CD14-positive monocyte (primary cell): ENCODE results near the gene DLK1. TPM values are rescaled to one million over a fixed set of nuclear protein-coding genes. Genes with fewer than 3 reads are reported as not detected.

Source experiments
- DNase-seq, 3 donors: peaks; one replicate each; pipeline ENCODE4 v3.0.0-alpha.2; 2011 to 2022
- H2AFZ ChIP-seq: 2 replicates; pipeline ENCODE4 v1.6.0; 2012; ENCODE audit warnings: mild to moderate bottlenecking, low read depth, low read length, inconsistent platforms; ENCODE audit not compliant: insufficient read depth, poor library complexity, severe bottlenecking
- H3K27ac ChIP-seq, 2 donors: 1 replicate in 1 of 2; 2 replicates in 1 of 2; pipeline ENCODE4 v1.5.1; 2012 to 2013; ENCODE audit warnings: low read length in 2 of 2, control low read depth in 1 of 2, inconsistent platforms in 1 of 2, low read depth in 1 of 2, mild to moderate bottlenecking in 1 of 2
- H3K27me3 ChIP-seq, 2 donors: one replicate each; pipeline versions ENCODE4 v1.6.0 to v1.6.1; 2011 to 2013; ENCODE audit warnings: low read length in 2 of 2; ENCODE audit not compliant: control insufficient read depth in 2 of 2, insufficient read depth in 2 of 2
- H3K36me3 ChIP-seq, 2 donors: replicated peaks in 1 of 2; 1 replicate in 1 of 2; 2 replicates in 1 of 2; pipeline versions ENCODE4 v1.5.1 to v1.6.1; 2012 to 2013; ENCODE audit warnings: low read length in 2 of 2, control low read depth in 1 of 2, inconsistent platforms in 1 of 2, mild to moderate bottlenecking in 1 of 2; ENCODE audit not compliant: insufficient read depth in 2 of 2, control insufficient read depth in 1 of 2
- H3K4me1 ChIP-seq, 2 donors: 1 replicate in 1 of 2; 2 replicates in 1 of 2; pipeline versions ENCODE4 v1.5.1 to v1.6.1; 2012 to 2013; ENCODE audit warnings: low read length in 2 of 2, control low read depth in 1 of 2, inconsistent platforms in 1 of 2, mild to moderate bottlenecking in 1 of 2, moderate library complexity in 1 of 2; ENCODE audit not compliant: insufficient read depth in 2 of 2, control insufficient read depth in 1 of 2
- H3K4me2 ChIP-seq: replicated peaks from 2 replicates; pipeline ENCODE3; 2012; ENCODE audit warnings: low read length, moderate library complexity, mild to moderate bottlenecking; ENCODE audit not compliant: poor library complexity, severe bottlenecking; ENCODE audit errors: extremely low read depth
- H3K4me3 ChIP-seq, 3 experiments: fragments of 200-600 bp in 1 of 3; sonication (generic) in 1 of 3; replicated peaks in 1 of 3; 1 replicate in 2 of 3; 2 replicates in 1 of 3; pipeline ENCODE4 v1.5.1; 2011 to 2013; ENCODE audit warnings: low read length in 3 of 3, mild to moderate bottlenecking in 3 of 3, control low read depth in 2 of 3, low read depth in 2 of 3, inconsistent platforms in 1 of 3, moderate library complexity in 1 of 3
- H3K79me2 ChIP-seq: 2 replicates; pipeline ENCODE4 v1.6.0; 2012; ENCODE audit warnings: mild to moderate bottlenecking, control low read depth, inconsistent platforms, low read length, moderate library complexity; ENCODE audit not compliant: insufficient read depth
- H3K9ac ChIP-seq: 2 replicates; pipeline ENCODE4 v1.6.0; 2017; ENCODE audit warnings: low read length, mild to moderate bottlenecking; ENCODE audit not compliant: insufficient read depth, poor library complexity, severe bottlenecking
- H3K9me3 ChIP-seq, 2 donors: replicated peaks in 1 of 2; 1 replicate in 1 of 2; 2 replicates in 1 of 2; pipeline versions ENCODE4 v1.5.1 to v1.6.1; 2012 to 2013; ENCODE audit warnings: low read length in 2 of 2, control low read depth in 1 of 2; ENCODE audit not compliant: control insufficient read depth in 1 of 2, insufficient read depth in 1 of 2
- H4K20me1 ChIP-seq: 2 replicates; pipeline ENCODE4 v1.6.0; 2012; ENCODE audit warnings: mild to moderate bottlenecking, low read length, control low read depth, moderate library complexity; ENCODE audit not compliant: insufficient read depth
- H3K27ac Mint-ChIP-seq, 7 donors: one replicate each; pipeline ENCODE4 v1.8.0; 2020; ENCODE audit warnings: mild to moderate bottlenecking in 7 of 7, mixed read lengths in 7 of 7, moderate library complexity in 6 of 7, inconsistent platforms in 2 of 7
- H3K27me3 Mint-ChIP-seq, 3 donors: one replicate each; pipeline ENCODE4 v1.8.0; 2021 to 2022; ENCODE audit warnings: low read depth in 3 of 3, mild to moderate bottlenecking in 3 of 3, mixed read lengths in 3 of 3, moderate library complexity in 3 of 3, inconsistent platforms in 1 of 3
- H3K36me3 Mint-ChIP-seq, 2 donors: one replicate each; pipeline ENCODE4 v1.8.0; 2020; ENCODE audit warnings: mixed read lengths in 2 of 2, inconsistent platforms in 1 of 2, mild to moderate bottlenecking in 1 of 2
- H3K4me1 Mint-ChIP-seq: one replicate; pipeline ENCODE4 v1.8.0; 2020; ENCODE audit warnings: mild to moderate bottlenecking, mixed read lengths
- H3K4me3 Mint-ChIP-seq, 2 donors: one replicate each; pipeline ENCODE4 v1.8.0; 2020; ENCODE audit warnings: mild to moderate bottlenecking in 2 of 2, mixed read lengths in 2 of 2, moderate library complexity in 1 of 2
- H3K9me3 Mint-ChIP-seq, 7 donors: one replicate each; pipeline ENCODE4 v1.8.0; 2020 to 2022; ENCODE audit warnings: mixed read lengths in 7 of 7, mild to moderate bottlenecking in 6 of 7, moderate library complexity in 6 of 7, inconsistent platforms in 2 of 7
- CTCF ChIP-seq: fragments of 200-600 bp; IDR thresholded peaks from one replicate; pipeline ENCODE4 v1.8.0; 2022; ENCODE audit warnings: antibody characterized with exemption, mild to moderate bottlenecking
- WGBS: methylation state at CpG from one replicate; pipeline ENCODE4 v1.1.5; 2013; ENCODE audit warnings: missing lambda C conversion rate; ENCODE audit not compliant: insufficient coverage; 5-methylcytosine and 5-hydroxymethylcytosine counted together
- intact Hi-C, 2 donors: fragments of 100-400 bp; cut with micrococcal nuclease; formaldehyde crosslinking; loops; one replicate each; pipeline versions ENCODE4 v1.15.0 to v1.15.1; 2023
- polyA plus RNA-seq, 3 donors: library from polyadenylated mRNA; depleted of rRNA in 1 of 3; unstranded in 2 of 3; stranded (reverse) in 1 of 3; fragments of 300-500 nt in 2 of 3; fragments of >200 nt in 1 of 3; fragmentation: Illumina TruSeq in 2 of 3; gene quantifications; 1 replicate in 2 of 3; 2 replicates in 1 of 3; pipeline ENCODE4 v1.2.3, GENCODE V29; 2012 to 2021

Gene DLK1
- polyA plus RNA-seq, 3 donors, result 0.04 TPM; not detected in 2

- Mint-ChIP-seq H3K9me3 (peaks cover 8 to 16% (median 13%) of the 10 kb centered on the region in 7 donors), H3K4me1 (no peaks in the 10 kb centered on the region), H3K27ac (no peak overlapping the region), H3K4me3 (no peak overlapping the region), H3K27me3 (peaks cover 0 to 11% (median under 1%) of the 10 kb centered on the region in 3 donors), H3K36me3 (no peaks in the 10 kb centered on the region)
- Histone ChIP-seq H3K36me3 (no peaks in the 10 kb centered on the region), H3K9ac (no peak overlapping the region), H3K4me1 (no peaks in the 10 kb centered on the region), H3K9me3 (peaks cover 0 to 16% of the 10 kb centered on the region in 2 donors), H2AFZ (no peak overlapping the region), H3K4me3 (no peak overlapping the region), H3K4me2 (no peak overlapping the region), H3K27ac (no peak overlapping the region), H3K79me2 (no peaks in the 10 kb centered on the region), H3K27me3 (no peaks in the 10 kb centered on the region), H4K20me1 (no peaks in the 10 kb centered on the region)
- intact Hi-C loops, result no loop called here
- 84% methylated on average over 6 of the region's 9 CpGs for WGBS
- DNase-seq, result no peak
- no peak for TF ChIP-seq CTCF
These were observed 47.5 kb downstream of the DLK1 start for GRCh38 chr14:100774164-100774537.

GRCh38 chr14:100775351-100775830 is 48.7 kb downstream of the DLK1 start:
- no peak overlapping the region for H3K27ac Mint-ChIP-seq
- H3K9me3 Mint-ChIP-seq, result peaks cover 2 to 14% (median 9%) of the 10 kb centered on the region in 7 donors
- Histone ChIP-seq H3K79me2 (no peaks in the 10 kb centered on the region), H3K4me1 (no peaks in the 10 kb centered on the region), H3K4me3 (no peak overlapping the region), H3K27me3 (no peaks in the 10 kb centered on the region), H3K36me3 (no peaks in the 10 kb centered on the region), H3K4me2 (no peak overlapping the region), H3K9me3 (peaks cover 0 to 14% of the 10 kb centered on the region in 2 donors), H4K20me1 (no peaks in the 10 kb centered on the region), H3K9ac (no peak overlapping the region), H3K27ac (no peak overlapping the region), H2AFZ (no peak overlapping the region)
- H3K4me3 Mint-ChIP-seq, result no peak overlapping the region
- H3K27me3 Mint-ChIP-seq, result peaks cover 0 to 11% (median 0%) of the 10 kb centered on the region in 3 donors
- no peaks in the 10 kb centered on the region for H3K36me3 Mint-ChIP-seq
- TF ChIP-seq CTCF, result no peak
- no peak for DNase-seq
- 98% methylated on average over 5 of the region's 8 CpGs for WGBS
- intact Hi-C loops, result no loop called here
- no peaks in the 10 kb centered on the region for H3K4me1 Mint-ChIP-seq
